ENCODE results near the gene HS6ST2. TPM values are rescaled to one million over a fixed set of nuclear protein-coding genes. Genes with fewer than 3 reads are reported as not detected.

Gene HS6ST2
- total and polyA plus RNA-seq, 4 donors = under 0.01 to 1.4 (median 0.01) TPM; not detected in 1

- Histone ChIP-seq H3K27me3 (ENCODE audit: control insufficient read depth in 4 of 4, insufficient read depth in 4 of 4, low read length in 3 of 4) (peaks cover 0 to 5% (median under 1%) of the 10 kb centered on the region in 4 donors), H3K4me3 (ENCODE audit: low read depth in 1 of 3, low read length in 3 of 3) (no peak overlapping the region), H3K9me3 (ENCODE audit: control insufficient read depth in 4 of 4, low read length in 3 of 4) (no peaks in the 10 kb centered on the region), H3K36me3 (ENCODE audit: control insufficient read depth in 4 of 4, insufficient read depth in 3 of 4, low read depth in 1 of 4, low read length in 3 of 4) (no peaks in the 10 kb centered on the region), H3K27ac (ENCODE audit: low read depth in 1 of 2, low read length in 2 of 2) (no peak overlapping the region), H3K9ac (ENCODE audit: low read depth in 1 of 2, low read length in 2 of 2) (no peak overlapping the region), H3K4me1 (ENCODE audit: control insufficient read depth in 4 of 4, insufficient read depth in 4 of 4, low read length in 3 of 4) (no peaks in the 10 kb centered on the region)
- TF ChIP-seq HNF4A (conservative IDR thresholded peaks at IDR 0.05) = no peak
- TF ChIP-seq MAX (IDR thresholded peaks at IDR 0.05) = no peak
- TF ChIP-seq FOXA2 (IDR thresholded peaks at IDR 0.05) = no peak
- TF ChIP-seq REST (IDR thresholded peaks at IDR 0.05) = no peak
- TF ChIP-seq EGR1 (IDR thresholded peaks at IDR 0.05; ENCODE audit: low read depth in 2 of 2) = no peak
- no peak for TF ChIP-seq ATF3 (IDR thresholded peaks at IDR 0.05)
- no peak for TF ChIP-seq RXRA (IDR thresholded peaks at IDR 0.05)
- no peak for TF ChIP-seq HNF4G (IDR thresholded peaks at IDR 0.05)
- TF ChIP-seq JUND (IDR thresholded peaks at IDR 0.05) = no peak
- no peak for TF ChIP-seq CTCF (IDR thresholded peaks at IDR 0.05; ENCODE audit: low read depth, low read length, missing input control)
- TF ChIP-seq ZBTB33 (IDR thresholded peaks at IDR 0.05) = no peak
- no peak for TF ChIP-seq GABPA (IDR thresholded peaks at IDR 0.05 in 1 of 2, conservative IDR thresholded peaks at IDR 0.05 in 1 of 2)
- no peak for TF ChIP-seq NR2F2 (IDR thresholded peaks at IDR 0.05)
- TF ChIP-seq YY1 (IDR thresholded peaks at IDR 0.05) = no peak
- TF ChIP-seq SP1 (IDR thresholded peaks at IDR 0.05) = no peak
- TF ChIP-seq TAF1 (conservative IDR thresholded peaks at IDR 0.05) = no peak
- no peak for TF ChIP-seq FOXA1 (IDR thresholded peaks at IDR 0.05)
- TF ChIP-seq RAD21 (IDR thresholded peaks at IDR 0.05) = no peak
- no peak for DNase-seq (ENCODE audit: low spot score)
Measured at GRCh38 chrX:132708529-132708928, 249.9 kb downstream of the HS6ST2 start.
